HG02973 (cell line): ENCODE data around the gene POFUT2.
"Not testable (repeated sequence)": the region's sequence is repeated elsewhere in the genome, so short reads cannot be mapped to it uniquely, and the experiment has no call there.

Experiments used
- ATAC-seq: cut with Tn5 transposase; IDR thresholded peaks from one replicate; pipeline ENCODE4 v1.9.1; 2021; ENCODE audit warnings: moderate library complexity; ENCODE audit not compliant: unreplicated experiment

The POFUT2 gene

DNA sequence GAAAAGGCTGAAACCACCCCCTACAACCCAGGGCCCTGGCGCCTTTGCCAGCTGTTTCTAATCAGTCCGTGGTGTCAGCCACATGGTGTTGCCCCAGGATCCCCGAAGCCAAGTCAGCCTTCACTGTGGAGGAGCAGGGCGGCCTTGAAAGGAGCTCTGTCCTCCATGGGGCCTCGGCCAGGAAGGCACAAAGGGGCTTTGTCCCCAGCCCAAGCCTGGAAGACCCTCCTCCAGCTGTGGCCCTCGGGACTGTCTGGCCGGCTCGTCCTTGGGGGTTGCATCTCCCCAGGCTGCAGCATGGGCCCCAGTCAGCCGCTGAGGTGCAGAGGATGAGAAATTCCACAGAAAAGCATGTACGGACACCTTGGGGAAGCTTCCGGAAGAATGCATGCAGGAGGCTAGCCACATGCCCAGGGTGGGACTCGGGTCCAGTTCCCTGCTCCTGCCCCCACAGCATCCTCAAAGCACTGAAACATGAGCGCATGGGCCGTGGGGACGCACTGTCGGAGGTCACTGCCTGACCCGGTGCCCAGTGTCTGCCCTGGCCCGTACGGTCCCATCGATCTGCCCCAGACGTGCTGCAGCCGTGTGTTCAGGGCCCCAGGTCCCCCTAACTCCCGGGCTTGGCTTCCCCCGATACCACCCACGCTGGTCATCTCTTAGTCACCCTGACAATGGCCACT is 38.6 kb upstream of the POFUT2 start:
- no peak for ATAC-seq

DNA sequence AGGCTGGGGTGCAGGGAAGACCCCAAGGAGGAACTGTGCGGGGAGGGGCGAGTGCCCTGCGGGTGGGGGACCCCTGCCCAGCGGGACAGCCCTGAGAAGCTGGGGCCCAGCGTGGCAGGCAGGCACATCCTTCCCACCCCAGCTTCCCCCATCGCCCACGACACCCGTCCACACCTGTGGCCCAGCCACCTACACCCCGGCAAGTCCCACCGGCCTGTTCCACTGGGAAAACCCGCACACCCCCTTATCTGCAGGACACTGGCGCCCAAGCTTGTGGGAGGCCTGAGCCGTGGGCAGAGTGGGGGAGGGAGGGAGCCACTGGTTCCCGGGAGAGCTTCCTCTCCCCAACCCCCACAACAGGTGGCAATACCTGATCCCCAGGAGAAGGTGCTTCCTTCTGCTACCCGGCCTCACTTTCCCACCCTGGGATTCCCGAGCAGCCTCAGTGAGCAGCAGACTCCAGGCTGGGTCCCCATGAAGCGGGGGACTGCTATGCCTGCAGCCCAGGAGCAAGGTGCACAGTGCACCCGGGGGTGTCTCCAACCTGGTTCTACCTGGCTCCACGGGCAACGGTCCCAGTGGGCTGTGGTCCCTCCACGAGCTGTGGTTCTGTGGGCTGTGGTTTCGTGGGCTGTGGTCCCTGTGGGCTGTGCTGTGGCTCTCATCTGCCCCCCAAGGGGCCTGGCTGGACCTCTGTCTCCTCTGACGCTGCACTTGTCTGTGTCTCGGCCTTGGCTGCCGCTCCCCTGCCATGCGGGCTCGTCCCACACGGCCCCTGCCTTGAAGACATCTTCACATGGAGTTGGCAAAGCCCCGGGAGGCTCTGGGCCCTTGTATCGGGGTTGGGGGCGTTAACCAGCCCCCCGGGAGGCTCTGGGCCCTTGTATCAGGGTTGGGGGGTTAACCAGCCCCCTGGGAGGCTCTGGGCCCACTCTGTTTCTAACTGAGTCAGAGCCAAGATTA is 37.8 kb upstream of the POFUT2 start:
- no peak for ATAC-seq

DNA sequence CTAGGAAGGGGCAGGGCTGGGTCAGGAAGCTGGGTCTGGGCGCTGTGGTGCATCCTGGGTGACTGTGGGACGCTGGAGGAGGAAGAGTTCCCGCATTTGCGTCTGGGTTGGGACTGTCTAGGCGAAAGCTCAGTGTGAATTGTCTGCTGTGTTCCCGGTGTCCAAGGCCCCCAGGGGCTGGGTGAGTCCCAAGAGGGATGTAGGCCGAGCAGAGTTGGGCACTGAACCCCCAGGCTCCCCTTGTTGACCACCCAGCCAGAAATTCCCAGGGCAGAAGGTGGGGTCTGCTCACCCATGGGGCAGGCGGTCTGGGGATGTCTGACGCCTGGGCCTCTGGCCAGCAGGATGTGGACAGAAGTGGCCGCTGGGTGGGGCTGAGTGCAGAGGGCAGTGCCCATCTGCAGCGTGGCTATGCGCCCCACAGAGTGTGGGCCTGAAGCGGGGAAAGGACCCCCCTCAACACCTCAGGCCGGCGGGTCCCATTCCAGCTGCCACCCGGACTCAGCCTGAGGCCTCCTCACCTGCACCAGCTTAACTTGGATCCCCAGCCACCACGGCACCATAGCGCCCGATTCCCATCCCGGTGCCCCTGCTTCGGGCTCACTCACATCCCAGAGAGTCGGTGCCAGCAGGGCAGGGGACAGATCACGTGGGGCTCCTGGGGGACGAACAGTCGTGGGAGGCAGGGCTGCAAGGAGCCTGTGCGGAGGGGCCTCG is 37.0 kb upstream of the POFUT2 start:
- ATAC-seq = no peak

DNA sequence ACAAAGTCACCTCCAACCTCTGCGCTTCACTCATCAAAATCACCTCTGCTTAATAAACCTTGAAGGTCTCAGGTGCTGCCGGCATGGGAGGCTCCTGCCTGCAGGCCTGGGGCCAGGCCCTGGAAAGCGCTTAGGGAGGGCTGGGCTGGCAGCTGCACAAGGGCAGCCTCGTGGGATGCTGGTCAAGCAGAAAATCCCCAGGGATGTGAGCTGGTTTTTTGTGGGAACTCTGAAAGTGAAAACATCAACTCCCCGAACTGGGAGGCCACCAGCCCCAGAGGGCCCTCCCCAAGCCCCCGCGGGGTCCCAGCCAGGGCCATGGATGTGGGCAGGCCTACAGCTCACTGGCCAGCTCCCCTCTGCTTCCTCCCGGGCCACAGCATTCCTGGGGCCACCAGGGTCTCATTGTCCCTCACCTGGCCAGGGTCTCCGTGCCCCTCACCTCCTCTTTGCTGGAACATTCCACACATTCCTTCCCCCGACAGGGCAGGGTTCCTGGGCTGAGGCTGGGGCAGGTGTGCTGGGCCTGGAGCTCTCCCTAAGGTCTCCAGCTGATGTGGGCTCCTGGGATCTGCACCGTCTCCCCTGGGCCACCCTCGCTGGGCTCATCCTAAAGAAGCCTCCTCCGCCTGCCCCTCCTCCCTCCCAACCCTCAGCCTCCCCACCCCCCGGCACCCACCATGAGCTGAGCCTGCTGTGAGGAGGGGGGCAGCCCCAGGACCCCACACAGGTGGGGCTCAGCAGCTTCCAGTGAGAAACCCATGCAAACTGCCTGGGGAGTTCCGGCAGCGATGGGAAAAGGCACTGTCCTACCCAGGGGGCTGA is 36.0 kb upstream of the POFUT2 start:
- ATAC-seq = no peak

DNA sequence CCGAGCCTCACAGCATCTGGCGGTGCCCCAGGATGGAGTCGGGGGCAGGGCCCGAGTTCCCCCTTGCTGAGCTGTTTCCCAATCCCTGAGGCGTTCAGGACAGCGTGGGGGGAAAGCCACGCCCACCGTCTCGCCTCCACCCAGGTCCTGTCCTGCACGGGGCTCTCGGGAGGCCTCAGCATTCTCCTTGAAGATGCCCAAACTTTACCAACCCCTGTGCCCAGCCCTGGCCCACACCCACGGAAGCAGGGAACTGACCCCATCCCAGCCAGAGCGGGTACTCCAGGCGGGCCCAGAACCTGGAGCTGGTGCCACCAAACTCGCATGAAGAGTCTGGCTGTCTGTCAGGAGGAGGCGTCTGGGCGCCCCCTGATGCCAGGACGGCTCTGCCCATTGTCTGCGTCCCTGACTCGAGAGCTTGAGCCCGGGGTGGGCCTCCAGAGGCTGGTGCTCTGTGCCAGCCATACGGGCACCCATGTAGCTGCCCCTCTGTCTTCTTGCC is 35.3 kb upstream of the POFUT2 start:
- ATAC-seq = no peak

DNA sequence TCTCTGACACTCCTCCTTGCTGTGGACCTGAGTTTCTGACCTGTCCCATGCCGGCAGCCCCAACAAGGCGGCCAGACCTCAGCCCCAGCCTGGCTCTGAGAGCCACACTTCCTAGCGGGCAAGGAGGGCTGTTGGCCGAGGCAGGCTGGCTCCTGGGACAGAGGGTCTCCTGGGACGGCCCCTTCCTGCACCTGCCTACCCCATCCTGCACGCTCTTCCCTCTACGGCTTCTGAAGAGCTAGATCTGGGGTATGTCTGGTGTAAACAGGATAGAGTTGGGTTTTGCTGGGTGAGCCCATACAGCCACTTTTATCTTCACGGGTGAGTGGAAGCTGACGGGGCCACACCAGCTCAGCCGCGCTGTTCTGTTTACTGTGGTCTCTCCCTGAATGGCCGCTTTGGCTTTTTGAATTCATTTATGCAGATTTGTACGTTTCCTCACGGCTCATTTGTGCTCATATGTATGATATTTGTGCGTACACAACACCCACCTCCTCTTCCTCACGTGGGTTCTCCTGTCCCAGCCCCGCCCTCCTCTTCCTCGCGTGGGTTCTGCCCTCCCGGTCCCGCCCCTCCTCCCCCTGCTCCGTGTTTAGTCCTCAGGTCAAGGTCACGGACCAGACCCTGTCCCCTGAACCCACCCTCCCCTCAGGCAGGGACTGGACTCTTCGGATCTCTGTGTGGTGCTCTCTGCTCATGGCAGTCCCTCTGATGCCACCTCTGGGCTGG is 34.7 kb upstream of the POFUT2 start:
- ATAC-seq = no peak

DNA sequence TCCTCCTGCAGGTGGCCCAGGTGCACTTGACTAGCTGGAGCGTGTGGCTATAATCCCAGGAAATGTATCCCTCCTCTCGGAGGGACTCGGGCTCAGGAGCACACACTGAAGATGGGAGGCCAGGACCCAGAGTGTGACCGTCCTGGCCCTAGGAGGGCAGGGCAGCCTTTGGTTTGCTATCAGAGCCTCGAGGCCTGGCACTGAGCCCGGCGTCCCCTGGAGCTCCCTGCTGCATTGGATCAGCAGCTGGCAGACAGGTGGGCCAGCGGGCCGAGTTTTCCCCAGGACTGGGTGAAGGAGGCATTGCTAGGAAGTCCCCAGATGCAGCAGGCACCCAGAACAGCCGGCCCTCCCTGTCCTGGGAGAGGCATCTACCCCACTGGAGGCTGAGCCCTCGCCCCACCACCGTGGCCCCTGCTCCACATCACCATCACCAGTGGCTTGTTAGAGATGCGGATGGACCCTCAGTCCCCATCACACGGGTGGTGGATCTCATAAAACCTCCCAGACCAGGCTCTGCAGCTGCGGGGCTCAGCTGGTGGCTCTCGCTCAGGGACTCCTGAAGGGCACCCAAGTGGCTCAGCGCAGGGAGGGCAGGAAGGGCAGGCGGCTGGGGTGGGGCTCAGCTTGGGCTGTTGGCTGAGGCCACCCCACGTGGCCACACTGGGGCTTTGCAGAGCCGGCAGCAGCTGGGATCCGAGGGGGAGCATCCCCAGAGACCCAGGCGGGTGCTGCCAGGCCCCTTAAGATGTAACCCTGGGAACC is 32.7 kb upstream of the POFUT2 start:
- no peak for ATAC-seq

DNA sequence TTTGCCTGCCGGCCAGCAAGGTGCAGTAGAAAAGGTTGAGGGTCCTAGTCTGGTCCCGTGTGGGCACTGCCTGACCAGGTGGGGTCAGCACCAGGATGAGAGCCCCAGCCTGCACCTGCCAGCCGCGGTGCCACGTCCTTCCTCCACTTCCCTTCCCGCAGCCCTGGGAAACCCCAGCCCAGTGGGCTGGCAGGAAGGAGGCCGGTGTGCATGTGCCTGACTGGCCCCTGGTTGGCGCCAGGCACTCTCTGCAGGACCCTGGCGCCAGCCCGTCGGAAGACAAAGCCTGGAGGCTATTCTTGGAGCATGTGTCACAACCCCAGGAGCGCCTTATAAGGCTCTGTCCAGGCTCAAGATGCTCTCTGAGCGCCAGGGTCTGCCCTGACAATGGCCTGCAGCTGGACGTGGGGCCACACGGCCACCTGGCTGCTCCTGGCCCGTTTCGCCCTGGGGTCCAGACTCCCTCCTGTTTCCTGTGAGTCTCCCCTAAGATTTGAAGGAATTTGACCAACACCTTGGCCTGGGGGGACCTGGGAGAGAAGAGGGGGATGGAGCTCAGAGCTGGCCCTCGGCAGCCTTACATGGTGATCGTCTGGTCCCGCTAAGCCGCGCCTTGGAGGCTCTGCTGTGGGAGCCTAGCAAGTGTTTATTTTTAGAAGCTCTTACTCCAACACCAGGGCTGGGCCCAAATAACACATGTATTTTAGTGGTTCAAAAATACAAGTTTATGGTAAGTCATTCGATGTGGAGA is 31.9 kb upstream of the POFUT2 start:
- no peak for ATAC-seq

DNA sequence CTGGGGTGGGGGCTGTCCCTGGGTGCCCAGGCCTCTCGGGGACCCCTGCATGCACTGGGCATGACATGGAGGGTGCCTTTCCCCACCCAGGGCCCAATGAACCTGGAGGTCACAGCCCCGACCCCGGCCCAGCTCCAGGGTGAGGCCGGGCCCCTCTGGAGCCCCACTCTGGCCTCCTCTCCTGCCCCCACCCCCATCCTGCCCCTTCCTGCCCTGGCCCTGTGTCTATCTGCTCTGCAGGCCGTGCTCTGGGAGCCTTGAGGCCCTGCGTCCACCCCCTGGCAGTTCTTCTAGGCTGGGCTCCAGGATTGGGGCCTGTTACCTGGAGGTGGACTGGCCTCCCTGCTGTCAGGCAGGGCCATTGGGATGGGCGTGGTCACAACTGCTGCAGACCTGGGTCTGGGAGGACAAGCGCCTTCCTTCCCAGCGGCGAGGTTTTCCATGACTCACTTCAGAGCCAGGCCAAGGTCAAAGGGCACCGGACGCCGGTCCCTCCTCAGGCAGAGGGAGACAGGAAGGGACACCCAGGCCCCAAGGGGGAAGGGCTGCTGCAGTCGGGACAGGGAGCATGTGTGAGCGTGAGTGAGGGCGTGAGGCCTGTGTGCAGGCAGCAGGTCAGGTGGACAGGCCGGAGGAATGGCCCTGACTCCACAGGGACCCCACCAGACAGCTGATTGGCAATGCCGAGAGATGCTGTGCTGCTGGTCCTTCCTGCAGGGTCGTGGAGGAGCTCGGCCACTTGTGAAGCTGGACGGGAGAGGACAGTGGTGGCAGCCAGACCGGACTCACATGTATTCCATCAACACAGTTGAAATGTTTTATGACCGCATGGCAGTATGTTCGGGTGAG is 31.1 kb upstream of the POFUT2 start:
- no peak for ATAC-seq

DNA sequence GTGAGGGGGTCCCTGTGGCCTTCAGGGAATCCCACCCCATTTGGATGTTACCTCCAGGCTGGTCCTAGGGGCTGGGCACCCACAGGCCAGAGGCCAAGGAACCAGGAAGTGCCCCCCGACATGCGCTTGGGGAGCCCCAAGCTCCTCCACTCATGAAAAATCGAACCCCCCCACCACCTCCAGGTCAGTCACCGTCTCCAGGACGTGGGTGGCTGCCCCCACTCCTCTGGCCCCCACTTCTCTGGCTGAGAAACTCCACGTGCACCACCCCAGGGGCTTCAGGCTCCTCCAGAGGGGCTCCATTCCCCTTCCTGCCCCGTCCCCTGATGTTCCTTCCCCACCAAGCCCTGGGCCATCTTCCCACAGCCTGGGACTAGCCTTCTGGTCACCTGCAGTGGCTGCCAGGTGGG is 30.5 kb upstream of the POFUT2 start:
- ATAC-seq = no peak

DNA sequence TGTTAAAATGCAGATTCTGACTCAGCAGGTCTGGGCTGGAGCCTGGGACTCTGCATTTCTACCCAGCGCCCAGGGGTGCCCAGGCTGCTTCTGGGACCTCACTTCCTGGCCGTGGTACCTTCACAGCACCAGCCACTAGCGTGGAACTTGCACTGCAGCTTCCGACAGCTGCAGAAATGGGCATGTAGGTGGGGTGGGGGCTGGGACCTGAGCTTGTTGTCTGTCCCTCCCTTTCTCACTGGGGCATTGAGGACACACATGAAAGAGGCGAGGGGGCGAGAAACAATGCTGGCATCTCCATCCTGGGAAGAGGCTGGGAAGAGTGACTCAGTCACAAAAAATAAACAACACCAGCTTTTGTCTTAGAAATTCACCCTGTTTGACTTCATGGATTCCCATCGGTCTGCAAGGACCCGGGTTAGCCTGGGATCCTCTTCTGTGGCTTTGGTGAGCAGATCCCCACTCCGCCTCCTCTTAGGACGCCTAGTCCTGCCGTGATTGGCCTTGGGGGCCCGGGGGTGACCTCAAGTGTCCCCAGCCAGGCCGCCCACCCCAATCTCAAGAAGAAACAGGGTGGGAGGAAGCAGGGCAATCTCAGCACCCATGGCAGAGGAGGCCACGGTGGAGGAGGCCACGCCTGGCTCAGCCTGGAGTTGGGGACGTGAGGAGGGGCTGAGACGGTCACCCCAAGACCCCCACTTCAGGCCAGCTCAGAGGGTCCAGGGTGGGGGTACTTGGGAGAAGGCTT is 29.9 kb upstream of the POFUT2 start:
- no peak for ATAC-seq

DNA sequence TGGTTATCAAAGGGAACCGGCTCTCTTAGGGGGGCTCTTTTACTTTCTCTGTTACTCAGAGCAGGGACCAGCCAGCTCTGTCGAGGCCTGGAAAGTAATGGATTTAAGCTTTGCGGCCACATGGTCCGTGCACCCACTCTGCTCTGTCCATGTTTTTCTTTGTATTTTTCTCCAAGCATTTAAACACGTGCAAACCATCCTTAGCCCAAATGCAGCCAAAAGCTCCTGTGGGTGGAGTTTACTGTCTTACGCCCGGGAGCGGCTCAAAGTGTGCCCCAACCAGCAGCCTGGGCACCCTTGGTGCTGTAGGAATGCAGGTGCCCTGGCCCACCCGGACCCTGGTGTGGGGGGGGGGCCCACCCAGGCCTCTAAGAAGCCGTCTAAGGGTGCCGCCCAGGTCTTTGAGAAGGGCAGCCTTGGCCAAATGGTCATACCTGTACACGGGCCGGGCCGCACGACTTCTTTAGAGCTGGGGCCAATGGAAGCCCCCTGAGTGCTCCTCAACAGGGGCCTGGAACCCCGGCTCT is 29.2 kb upstream of the POFUT2 start:
- ATAC-seq = no peak

DNA sequence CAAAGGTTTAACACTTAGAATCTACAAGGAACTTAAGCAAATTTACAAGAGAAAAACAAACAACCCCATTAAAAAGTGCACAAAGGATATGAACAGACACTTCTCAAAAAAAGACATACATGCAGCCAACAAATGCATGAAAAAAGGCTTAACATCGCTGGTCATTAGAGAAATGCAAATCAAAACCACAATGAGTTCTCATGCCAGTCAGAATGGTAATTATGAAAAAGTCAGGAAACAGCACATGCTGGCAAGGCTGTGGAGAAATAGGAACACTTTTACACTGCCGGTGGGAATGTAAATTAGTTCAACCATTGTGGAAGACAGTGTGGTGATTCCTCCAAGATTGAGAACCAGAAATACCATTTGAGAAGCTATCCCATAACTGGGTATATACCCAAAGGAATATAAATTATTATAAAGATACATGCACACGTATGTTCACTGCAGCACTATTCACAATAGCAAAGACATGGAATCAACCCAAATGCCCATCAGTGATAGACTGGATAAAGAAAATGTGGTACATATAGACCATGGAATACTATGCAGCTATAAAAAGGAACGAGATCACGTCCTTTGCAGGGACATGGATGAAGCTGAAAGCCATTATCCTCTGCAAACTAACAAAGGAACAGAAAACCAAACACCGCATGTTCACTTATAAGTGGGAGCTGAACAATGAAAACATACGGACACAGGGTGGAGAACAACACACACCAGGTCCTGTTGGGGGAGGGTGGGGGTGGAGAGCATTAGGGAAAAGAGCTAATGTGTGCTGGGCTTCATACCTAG is 28.2 kb upstream of the POFUT2 start:
- ATAC-seq = not testable (repeated sequence)

DNA sequence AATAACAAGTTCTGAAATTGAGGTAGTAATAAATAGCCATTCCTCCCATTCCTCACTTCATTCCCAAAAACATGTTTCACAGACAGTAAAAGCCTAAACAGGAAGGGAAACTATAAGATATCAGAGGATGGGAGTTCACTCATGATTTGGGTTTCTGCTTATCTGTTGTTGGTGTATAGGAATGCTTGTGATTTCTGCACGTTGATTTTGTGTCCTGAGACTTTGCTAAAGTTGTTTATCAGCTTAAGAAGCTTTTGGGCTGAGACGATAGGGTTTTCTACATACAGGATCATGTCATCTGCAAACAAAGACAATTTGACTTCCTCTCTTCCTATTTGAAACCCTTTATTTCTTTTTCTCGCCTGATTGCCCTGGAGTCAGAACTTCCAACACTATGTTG is 26.0 kb upstream of the POFUT2 start:
- no peak for ATAC-seq

DNA sequence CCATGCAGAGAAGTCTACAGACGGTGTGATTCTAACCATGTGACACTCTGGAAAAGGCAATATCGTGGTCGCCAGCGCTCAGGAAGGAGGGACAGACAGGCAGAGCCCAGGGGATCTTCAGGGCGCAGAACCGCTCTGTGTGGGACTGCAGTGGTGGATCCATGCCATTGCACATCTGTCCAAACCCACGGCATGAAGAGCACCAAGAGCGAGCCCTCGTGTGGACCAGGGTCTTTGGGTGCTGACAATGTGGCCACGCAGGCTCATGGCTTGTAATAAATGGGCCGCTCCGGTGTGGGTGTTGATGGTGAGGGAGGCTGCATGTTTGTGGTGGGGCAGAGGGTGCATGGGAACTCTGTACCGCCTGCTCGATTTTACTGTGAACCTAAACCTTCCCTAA is 25.3 kb upstream of the POFUT2 start:
- no peak for ATAC-seq

DNA sequence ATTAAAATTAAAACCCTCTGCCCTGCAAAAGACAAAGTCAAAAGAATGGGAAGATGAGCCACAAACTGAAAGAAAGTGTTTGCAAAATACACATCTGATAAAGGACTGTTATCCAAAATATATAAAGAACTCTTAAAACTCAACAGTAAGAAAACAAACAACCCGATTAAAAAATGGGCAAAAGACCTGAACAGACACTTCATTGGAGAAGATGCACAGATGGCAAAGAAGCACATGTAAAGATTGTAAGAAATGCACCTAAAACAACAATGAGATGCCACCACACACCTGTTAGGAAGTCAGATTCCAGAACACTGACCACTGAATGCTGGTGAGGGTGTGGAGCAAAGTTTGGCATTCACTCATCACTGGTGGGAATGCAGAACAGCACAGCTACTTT is 24.6 kb upstream of the POFUT2 start:
- ATAC-seq = no peak
